Aorta (tissue), 5 donors: ENCODE data around the gene CBLC. TPM values are rescaled to one million over a fixed set of nuclear protein-coding genes. Genes with fewer than 3 reads are reported as not detected.

Experiments
- ATAC-seq: fragments of 200-7000 bp; cut with Tn5 transposase; one replicate; pipeline ENCODE4 v1.9.1; 2022; ENCODE audit warnings: moderate library complexity; ENCODE audit not compliant: low FRiP score
- DNase-seq, 2 donors: peaks; one replicate each; pipeline ENCODE4 v3.0.0-alpha.2; 2020
- H3K27ac ChIP-seq, 2 donors: one replicate each; pipeline ENCODE4 v1.5.1; 2013; ENCODE audit warnings: low read length in 2 of 2, mild to moderate bottlenecking in 2 of 2, moderate library complexity in 2 of 2, control low read depth in 1 of 2, inconsistent platforms in 1 of 2, low read depth in 1 of 2
- H3K27me3 ChIP-seq, 2 donors: one replicate each; pipeline ENCODE4 v1.6.1; 2013; ENCODE audit warnings: control low read depth in 1 of 2, low read length in 1 of 2, mild to moderate bottlenecking in 1 of 2, moderate library complexity in 1 of 2; ENCODE audit not compliant: insufficient read depth in 2 of 2, control insufficient read depth in 1 of 2
- H3K36me3 ChIP-seq, 2 donors: one replicate each; pipeline ENCODE4 v1.6.1; 2013; ENCODE audit warnings: control low read depth in 1 of 2, low read length in 1 of 2, mild to moderate bottlenecking in 1 of 2; ENCODE audit not compliant: insufficient read depth in 2 of 2, control insufficient read depth in 1 of 2
- H3K4me1 ChIP-seq, 2 donors: one replicate each; pipeline ENCODE4 v1.6.1; 2013; ENCODE audit warnings: low read length in 2 of 2, control low read depth in 1 of 2, mild to moderate bottlenecking in 1 of 2, moderate library complexity in 1 of 2; ENCODE audit not compliant: insufficient read depth in 2 of 2, control insufficient read depth in 1 of 2
- H3K4me3 ChIP-seq, 2 donors: one replicate each; pipeline ENCODE4 v1.5.1; 2013; ENCODE audit warnings: low read length in 2 of 2, control low read depth in 1 of 2, mild to moderate bottlenecking in 1 of 2
- H3K9me3 ChIP-seq: one replicate; pipeline ENCODE4 v1.6.1; 2013; ENCODE audit warnings: mild to moderate bottlenecking, low read length; ENCODE audit not compliant: control insufficient read depth
- WGBS, 2 donors: extraction: QIAGEN DNeasy Blood & Tissue Kit; methylation state at CpG; one replicate each; pipeline ENCODE4 v1.1.7; 2013; 5-methylcytosine and 5-hydroxymethylcytosine counted together
- intact Hi-C, 2 donors: fragments of 100-400 bp; cut with DNase I; formaldehyde crosslinking; loops; one replicate each; pipeline versions ENCODE4 v1.14.2 to v1.15.0; 2022
- polyA plus RNA-seq, 2 donors: library from polyadenylated mRNA; stranded (reverse); fragments of 200-250 nt; gene quantifications; one replicate each; pipeline ENCODE4 v1.2.3, GENCODE V29; 2013
- total RNA-seq, 2 donors: library from RNA; stranded (reverse); fragmentation: NEBNext Ultra II Directional; extraction: Animal tissue kit (Norgen Biotek cat#: 25700); gene quantifications; one replicate each; pipeline ENCODE4 v1.2.1, GENCODE V29; 2021
- donor health status: healthy with polysubstance abuse.
- donor health status: Bipolar disorder and iron deficiency.
- donor health status: DM: no; HTN: no; CAD: no.
- donor health status: DM: no; HTN: no; CAD: no.
- donor health status: DM: yes; HTN: yes; CAD: no.

The CBLC gene
- total and polyA plus RNA-seq, 4 donors, result 13.3 TPM; not detected in 3

GRCh38 chr19:44783545-44783944 is 5.9 kb downstream of the CBLC start:
- WGBS, 2 donors, result 93 to 96% methylated on average over 4 of the region's 4 CpGs
- no peak for DNase-seq
- intact Hi-C loops, result loop anchor here (5.0 to 10.0 kb wide), 2 partner anchors 59 to 161 kb away; partner anchors contain the start of genes APOC2 (in 1 of the 2) and APOC4 (in 1 of the 2)
- H3K36me3 ChIP-seq, result no peaks in the 10 kb centered on the region
- H3K27ac ChIP-seq, result no peak overlapping the region
- H3K27me3 ChIP-seq, result no peaks in the 10 kb centered on the region
- no peak overlapping the region for H3K4me3 ChIP-seq
- no peak for ATAC-seq
- no peaks in the 10 kb centered on the region for H3K9me3 ChIP-seq
- H3K4me1 ChIP-seq, result no peaks in the 10 kb centered on the region

- no peak for ATAC-seq
These were observed 7.6 kb downstream of the CBLC start for GRCh38 chr19:44785271-44785670.

GRCh38 chr19:44785993-44786392 is 8.3 kb downstream of the CBLC start:
- Histone ChIP-seq H3K36me3 (no peaks in the 10 kb centered on the region), H3K9me3 (no peaks in the 10 kb centered on the region), H3K4me1 (no peaks in the 10 kb centered on the region), H3K27me3 (no peaks in the 10 kb centered on the region), H3K4me3 (no peak overlapping the region), H3K27ac (no peak overlapping the region)
- DNase-seq, result no peak
- intact Hi-C loops, result loop anchor here in 1 of 2 donors (10.0 kb wide), 1 partner anchor 159 kb away; the partner anchor contains the start of genes APOC2 and APOC4
- ATAC-seq, result no peak
- WGBS, 2 donors, result 92 to 96% methylated on average over 15 of the region's 15 CpGs

More at GRCh38 chr19:44785271-44785670, 7.6 kb downstream of the CBLC start:
- H3K27ac ChIP-seq, result no peak overlapping the region
- DNase-seq, result no peak
- no peaks in the 10 kb centered on the region for H3K9me3 ChIP-seq
- no peaks in the 10 kb centered on the region for H3K36me3 ChIP-seq
- WGBS, 2 donors, result 74 to 81% methylated on average over 3 of the region's 3 CpGs
- no peak overlapping the region for H3K4me3 ChIP-seq
- intact Hi-C loops, result loop anchor here in 1 of 2 donors (10.0 kb wide), 1 partner anchor 160 kb away; the partner anchor contains the start of genes APOC2 and APOC4
- H3K27me3 ChIP-seq, result no peaks in the 10 kb centered on the region
- H3K4me1 ChIP-seq, result no peaks in the 10 kb centered on the region

GRCh38 chr19:44788971-44789370 is 11.3 kb downstream of the CBLC start:
- H3K36me3 ChIP-seq, result no peaks in the 10 kb centered on the region
- DNase-seq, result no peak
- no peak overlapping the region for H3K4me3 ChIP-seq
- no peaks in the 10 kb centered on the region for H3K9me3 ChIP-seq
- no peaks in the 10 kb centered on the region for H3K4me1 ChIP-seq
- H3K27ac ChIP-seq, result no peak overlapping the region
- WGBS, 2 donors, result 93 to 96% methylated on average over 6 of the region's 6 CpGs
- ATAC-seq, result no peak
- intact Hi-C loops, result loop anchor here in 1 of 2 donors (10.0 kb wide), 1 partner anchor 156 kb away; the partner anchor contains the start of genes APOC2 and APOC4
- H3K27me3 ChIP-seq, result no peaks in the 10 kb centered on the region

DNA sequence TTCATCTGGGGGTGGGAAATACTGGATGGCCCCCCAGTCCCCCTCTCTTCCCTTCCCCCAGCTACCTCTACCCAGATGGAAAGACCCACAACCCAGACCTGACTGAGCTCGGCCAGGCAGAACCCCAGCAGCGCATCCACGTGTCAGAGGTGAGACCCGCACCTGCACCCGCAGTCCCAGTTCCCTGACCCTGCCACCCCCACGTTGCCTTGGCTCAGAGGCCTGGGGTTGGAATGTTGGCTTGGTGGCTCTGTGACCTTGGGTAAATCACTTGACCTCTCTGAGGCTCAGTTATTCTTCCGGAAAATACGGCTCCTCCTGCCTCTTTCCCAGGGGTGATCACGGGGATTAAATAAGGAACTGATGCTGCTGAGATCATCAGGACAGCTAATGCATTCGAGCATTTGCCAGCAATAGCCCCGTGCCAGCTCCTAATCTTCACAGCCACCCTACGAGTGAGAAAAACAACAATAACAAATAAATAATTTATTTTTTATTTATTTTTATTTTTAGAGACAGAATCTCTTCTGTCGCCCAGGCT is 12.3 kb downstream of the CBLC start:
- no peaks in the 10 kb centered on the region for H3K27me3 ChIP-seq
- ATAC-seq (no peak), DNase-seq (no peak)
- no peaks in the 10 kb centered on the region for H3K4me1 ChIP-seq
- no peak overlapping the region for H3K4me3 ChIP-seq
- no peaks in the 10 kb centered on the region for H3K36me3 ChIP-seq
- intact Hi-C loops, result loop anchor here in 1 of 2 donors (10.0 kb wide), 1 partner anchor 155 kb away; the partner anchor contains the start of genes APOC2 and APOC4
- no peaks in the 10 kb centered on the region for H3K9me3 ChIP-seq
- WGBS, 2 donors, result 85 to 87% methylated on average over 13 of the region's 13 CpGs
- H3K27ac ChIP-seq, result no peak overlapping the region

- DNase-seq, result no peak
- 92 to 95% methylated on average over 9 of the region's 9 CpGs for WGBS, 2 donors
- H3K4me1 ChIP-seq, result no peaks in the 10 kb centered on the region
- no peak overlapping the region for H3K27ac ChIP-seq
- no peak overlapping the region for H3K4me3 ChIP-seq
- H3K36me3 ChIP-seq, result no peaks in the 10 kb centered on the region
- intact Hi-C loops, result no loop called here
- no peak for ATAC-seq
- no peaks in the 10 kb centered on the region for H3K9me3 ChIP-seq
- H3K27me3 ChIP-seq, result no peaks in the 10 kb centered on the region
These were observed 14.6 kb downstream of the CBLC start for GRCh38 chr19:44792281-44792680.

DNA sequence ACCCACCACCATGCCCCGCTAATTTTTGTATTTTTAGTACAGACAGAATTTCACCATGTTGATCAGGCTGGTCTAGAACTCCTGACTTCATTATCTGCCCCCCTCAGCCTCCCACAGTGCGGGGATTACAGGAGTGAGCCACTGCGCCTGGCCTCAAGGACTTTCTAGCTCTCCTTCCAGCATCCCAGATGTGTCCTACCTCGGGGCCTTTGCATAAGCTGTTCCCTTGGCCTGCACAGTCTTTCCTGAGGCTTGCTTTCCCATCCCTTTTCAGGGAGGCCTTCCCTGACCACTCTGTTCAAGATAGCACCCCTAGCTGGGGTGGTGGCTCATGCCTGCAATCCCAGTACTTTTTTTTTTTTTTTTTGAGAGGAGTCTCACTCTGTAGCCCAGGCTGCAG is 16.9 kb downstream of the CBLC start:
- ATAC-seq (no peak), DNase-seq (no peak)
- WGBS, 2 donors, result 97 to 98% methylated on average over 4 of the region's 4 CpGs
- Histone ChIP-seq H3K36me3 (no peaks in the 10 kb centered on the region), H3K4me3 (no peak overlapping the region), H3K27me3 (no peaks in the 10 kb centered on the region), H3K9me3 (no peaks in the 10 kb centered on the region), H3K4me1 (no peaks in the 10 kb centered on the region), H3K27ac (no peak overlapping the region)
- intact Hi-C loops, result no loop called here

GRCh38 chr19:44795398-44795987 is 17.8 kb downstream of the CBLC start:
- no peak for DNase-seq

GRCh38 chr19:44796701-44797115 is 19.0 kb downstream of the CBLC start:
- no peaks in the 10 kb centered on the region for H3K9me3 ChIP-seq
- H3K4me1 ChIP-seq, result no peaks in the 10 kb centered on the region
- intact Hi-C loops, result no loop called here
- no peaks in the 10 kb centered on the region for H3K36me3 ChIP-seq
- no peak for DNase-seq
- H3K27ac ChIP-seq, result no peak overlapping the region
- WGBS, 2 donors, result 16 to 19% methylated on average over 12 of the region's 12 CpGs
- ATAC-seq, result no peak
- no peaks in the 10 kb centered on the region for H3K27me3 ChIP-seq
- no peak overlapping the region for H3K4me3 ChIP-seq

More at GRCh38 chr19:44795398-44795987, 17.8 kb downstream of the CBLC start:
- Histone ChIP-seq H3K9me3 (no peaks in the 10 kb centered on the region), H3K36me3 (no peaks in the 10 kb centered on the region), H3K27me3 (no peaks in the 10 kb centered on the region), H3K4me1 (no peaks in the 10 kb centered on the region), H3K27ac (no peak overlapping the region), H3K4me3 (no peak overlapping the region)
- ATAC-seq, result no peak
- WGBS, 2 donors, result 88 to 91% methylated on average over 13 of the region's 13 CpGs
- intact Hi-C loops, result no loop called here
